Measurements from ENCODE around the gene BTBD19.
"Not testable (repeated sequence)": the region's sequence is repeated elsewhere in the genome, so short reads cannot be mapped to it uniquely, and the experiment has no call there.

Gene BTBD19

DNA sequence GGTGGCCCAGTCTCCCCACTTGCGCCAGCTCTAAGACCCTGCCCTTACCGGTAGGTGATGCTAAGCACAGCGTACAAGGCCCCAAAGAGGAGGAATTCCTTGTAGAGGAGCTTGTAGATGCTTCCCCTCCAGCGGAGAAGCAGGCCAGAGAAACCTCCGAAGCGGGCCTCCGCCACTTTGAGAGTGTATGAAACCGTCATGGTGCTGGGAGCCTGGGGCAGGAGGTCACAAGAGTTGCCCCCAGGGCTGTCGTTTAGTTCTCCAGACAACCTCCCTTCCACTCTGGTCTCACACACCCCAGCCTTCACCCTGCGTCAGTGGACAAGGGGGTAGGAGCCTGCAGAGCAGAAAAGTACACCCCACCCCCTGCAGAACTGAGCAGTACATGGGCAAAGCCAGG, 20.8 kb upstream of the BTBD19 start:
- DNase-seq (ENCODE audit: low read depth), result no peak

DNA sequence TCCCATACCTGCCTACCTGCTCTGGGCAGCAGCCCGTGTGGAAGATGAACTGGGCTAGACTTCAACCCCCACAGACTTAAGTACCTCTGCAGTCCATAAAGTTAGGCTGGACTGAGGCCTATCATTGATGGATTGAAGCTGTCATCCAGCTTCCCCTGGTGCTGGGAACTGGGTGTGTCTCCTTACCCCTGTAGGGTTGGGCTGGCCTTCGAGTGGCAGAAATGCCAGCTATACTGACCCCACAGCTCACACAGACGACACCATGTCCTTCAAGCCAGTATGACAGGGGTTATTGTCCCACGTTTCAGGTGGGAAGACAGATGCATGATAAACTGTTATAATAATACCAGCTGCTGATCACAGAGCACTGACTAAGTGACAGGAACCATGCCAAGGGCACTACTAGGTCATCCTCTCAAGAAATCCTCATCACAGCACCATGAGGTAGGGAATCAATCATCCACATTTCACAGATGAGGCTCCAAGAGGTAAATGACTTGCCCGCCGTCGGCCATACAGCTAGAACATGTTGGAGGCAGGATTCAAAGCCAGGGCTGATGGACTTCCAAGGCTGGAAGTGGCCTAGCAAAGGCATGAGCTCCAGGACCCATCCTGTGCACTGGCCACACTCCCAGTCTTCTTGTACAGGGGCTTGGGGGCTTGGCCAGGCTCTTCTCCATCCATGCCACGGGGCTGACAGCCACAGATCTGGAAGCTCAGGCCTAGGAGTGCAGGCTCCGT, 20.0 kb upstream of the BTBD19 start, which contains the start of gene BEST4:
Gene BEST4, minus strand, starts transcription at position 51 of the 741 bp plus-strand sequence. CDS start 465 bp downstream, outside the sequence.
- no peak for DNase-seq (ENCODE audit: low read depth)

DNA sequence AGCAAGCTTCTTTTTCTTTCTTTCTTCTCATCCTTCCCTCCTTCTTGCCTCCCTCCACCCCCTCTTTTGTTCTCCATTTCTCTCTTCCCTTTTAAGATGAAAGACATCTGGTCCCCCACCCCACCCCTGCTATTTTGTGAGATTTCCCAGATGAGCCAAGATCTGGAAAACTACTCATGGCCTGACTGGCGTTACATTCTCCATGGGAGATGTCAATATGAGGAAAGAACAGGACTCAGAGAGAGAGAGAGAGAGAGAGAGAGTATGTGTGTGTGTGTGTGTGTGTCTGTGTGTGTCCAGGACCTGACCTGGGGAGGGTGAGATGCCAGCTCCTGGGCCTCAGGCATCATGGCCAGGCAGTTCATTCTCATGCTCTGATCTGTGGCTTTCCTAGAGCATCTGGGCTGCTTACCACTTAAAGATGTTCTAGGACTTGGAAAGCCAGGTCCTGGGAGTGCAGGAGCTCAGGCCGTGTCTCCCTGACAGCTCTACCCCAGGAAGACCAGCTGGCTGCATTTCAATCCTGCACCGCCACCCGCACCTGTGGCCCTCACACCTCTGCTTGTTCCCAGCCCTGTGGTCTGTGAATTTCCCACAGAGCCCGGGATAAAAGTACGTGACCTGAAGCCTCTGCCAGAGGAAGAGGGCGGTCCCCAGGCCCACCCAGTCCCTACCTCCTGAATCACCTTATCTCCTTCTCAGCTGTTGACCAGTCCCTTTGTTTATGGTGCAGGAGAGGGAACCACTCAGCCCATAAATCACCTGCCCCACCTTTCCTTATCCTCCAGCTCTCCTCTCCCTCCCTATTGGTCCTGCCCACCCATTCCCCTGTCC, 17.1 kb upstream of the BTBD19 start:
- DNase-seq (ENCODE audit: low read depth), result no peak

DNA sequence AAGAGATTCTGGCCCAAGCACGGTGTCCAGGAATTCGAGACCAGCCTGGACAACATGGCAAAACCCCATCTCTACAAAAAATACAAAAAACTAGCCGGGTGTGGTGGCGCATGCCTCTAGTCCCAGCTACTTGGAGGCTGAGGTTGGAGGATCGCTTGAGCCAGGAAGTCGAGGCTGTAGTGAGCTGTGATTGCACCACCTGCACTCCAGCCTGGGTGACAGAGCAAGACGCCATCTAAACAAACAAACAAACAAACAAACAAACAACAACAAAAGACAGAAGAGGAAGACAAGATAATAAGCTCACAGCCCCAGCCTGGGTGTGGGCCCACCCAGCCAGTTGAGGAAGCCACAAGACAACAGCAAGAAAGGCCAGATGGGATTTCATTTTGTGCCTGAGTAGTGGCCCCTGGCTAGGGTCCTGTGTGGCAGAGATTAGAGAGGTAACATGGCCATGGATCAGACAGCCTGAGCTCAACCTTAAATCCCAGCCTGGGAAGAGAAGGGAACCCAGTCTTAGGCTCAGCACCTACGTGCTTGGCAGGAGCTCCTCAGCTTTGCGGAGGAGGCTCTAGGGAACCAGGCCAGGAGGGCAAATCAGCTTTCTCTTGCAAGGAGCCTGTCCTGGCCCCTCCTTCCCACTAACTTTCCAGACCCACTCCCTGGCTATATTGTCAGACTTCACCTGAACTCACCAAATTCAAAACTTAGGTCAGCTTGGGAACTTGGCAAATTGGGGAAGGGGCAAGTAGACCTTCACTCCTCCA, 15.4 kb upstream of the BTBD19 start:
- DNase-seq (ENCODE audit: low read depth), result no peak

DNA sequence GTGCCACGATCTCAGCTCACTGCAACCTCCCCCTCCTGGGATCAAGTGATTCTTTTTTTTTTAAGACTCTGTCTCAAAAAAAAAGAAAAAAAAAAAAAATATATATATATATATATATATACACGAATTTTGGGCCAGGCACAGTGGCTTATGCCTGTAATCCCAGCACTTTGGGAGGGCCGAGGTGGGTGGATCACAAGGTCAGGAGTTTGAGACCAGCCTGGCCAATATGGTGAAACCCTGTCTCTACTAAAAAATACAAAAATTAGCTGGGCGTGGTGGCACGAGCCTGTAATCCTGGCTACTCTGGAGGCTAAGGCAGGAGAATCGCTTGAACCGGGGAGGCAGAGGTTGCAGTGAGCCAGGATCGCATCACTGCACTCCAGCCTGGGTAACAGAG, 10.4 kb upstream of the BTBD19 start:
- DNase-seq (ENCODE audit: low read depth), result not testable (repeated sequence)

DNA sequence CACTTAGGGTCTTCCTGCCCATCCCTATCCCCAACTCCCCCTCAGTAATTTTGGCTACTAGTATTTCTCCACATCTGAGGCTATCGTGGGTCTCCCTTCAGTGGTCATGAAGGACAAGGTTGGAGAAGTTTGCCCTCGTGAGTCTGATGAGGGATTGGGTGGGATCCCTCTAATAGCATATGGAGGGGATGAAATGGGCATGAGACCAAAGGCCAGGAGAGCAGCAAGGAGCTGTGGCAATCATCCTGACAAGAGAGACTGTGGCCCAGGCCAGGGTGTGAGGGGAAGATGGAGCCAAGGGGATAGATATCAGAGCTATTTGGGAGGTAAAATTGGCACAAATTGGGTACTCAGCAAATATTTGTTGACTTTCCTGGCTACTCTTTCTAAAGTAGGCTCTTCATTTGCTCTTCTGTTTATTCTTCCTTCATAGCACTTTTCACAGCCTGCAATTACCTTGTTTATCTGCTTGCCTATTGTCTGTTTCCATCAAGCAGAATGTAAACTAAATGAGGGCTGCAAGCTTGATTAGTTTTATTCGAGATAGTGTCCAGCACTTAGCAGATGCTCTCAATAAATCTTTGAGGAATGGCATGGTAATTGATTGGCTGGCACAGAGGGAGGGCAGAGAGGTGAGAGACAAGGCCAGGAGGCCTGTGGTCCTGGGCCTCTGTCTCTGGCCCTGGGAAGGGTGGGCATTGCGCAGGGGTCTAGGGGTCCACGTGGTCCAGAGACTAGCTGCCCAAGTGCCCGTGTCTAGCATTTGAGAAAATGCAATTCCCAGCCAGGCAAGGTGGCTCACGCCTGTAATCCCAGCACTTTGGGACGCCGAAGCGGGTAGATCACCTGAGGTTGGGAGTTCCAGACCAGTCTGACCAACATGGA, 9.6 kb upstream of the BTBD19 start:
- no peak for DNase-seq (ENCODE audit: low read depth)

DNA sequence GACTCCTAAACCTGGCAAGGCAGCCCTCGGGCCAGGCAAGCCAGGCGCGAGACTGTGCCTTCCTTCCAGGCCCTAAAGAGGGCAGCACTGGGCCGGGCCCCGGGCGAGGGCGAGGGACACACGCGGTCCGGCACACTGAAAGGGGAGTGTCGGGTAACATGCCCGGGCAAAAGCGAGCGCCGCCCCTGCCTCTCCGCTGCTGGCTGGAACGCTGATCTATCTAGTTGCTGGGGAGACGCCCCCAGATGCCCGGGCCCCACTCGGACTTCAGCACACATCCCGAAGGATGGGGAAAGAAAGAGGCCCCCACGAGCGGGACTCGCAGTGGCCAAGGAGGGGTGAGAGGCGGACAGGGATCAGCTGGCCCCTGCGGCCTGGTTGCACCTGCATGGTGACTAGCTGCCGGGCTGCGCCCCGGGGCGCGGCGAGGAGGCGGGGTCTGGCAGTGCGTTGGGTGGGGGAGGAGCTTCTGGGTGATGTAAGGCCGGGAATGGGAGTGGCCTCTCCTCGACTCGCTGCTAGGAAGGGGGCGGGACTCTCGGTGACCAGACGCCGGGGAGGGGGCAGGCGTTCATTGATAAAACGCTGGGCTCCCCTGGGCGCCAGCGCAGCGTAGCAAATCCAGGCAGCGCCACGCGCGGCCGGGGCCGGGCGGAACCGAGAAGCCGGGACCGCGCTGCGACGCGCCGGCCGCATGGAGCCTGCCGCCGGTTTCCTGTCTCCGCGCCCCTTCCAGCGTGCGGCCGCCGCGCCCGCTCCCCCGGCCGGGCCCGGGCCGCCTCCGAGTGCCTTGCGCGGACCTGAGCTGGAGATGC, 8.3 kb upstream of the BTBD19 start, which contains the start of gene PLK3:
Gene PLK3, plus strand, starts transcription at position 608 of the 815 bp plus-strand sequence. Its CDS starts 87 bp downstream, at position 695.
- DNase-seq (ENCODE audit: low read depth), result peak; percentile 98

DNA sequence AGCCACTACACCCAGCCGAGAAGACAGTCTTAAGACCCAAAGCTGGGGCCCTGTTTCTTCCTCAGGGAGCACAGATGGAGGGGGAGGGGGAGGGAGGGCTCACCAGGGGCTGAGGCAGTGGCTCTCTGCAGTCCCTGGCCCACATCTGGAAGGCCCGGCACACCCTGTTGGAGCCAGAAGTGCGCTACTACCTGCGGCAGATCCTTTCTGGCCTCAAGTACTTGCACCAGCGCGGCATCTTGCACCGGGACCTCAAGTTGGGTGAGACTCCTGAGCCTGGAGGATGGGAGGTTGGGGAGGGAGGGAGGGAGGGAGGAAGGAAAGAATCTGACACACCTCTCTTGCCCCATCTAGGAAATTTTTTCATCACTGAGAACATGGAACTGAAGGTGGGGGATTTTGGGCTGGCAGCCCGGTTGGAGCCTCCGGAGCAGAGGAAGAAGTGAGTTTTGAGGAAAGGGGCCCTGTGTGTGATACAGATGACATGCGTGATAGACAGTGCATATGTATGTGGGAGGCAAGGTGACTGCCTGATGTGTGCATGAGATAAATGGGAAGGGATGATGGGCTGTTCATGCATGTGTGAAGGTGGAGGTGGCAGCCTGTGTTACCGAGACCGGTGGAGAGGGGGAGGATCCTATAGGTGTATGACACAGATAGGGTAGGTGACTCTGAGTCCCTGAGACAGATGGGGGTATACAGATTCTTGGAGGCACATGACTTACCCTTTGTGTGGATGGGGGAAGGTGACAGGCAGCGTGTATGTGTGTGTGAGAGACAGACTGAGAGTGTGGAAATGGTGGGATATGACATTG, 6.6 kb upstream of the BTBD19 start:
- DNase-seq (ENCODE audit: low read depth), result peak; percentile 51

DNA sequence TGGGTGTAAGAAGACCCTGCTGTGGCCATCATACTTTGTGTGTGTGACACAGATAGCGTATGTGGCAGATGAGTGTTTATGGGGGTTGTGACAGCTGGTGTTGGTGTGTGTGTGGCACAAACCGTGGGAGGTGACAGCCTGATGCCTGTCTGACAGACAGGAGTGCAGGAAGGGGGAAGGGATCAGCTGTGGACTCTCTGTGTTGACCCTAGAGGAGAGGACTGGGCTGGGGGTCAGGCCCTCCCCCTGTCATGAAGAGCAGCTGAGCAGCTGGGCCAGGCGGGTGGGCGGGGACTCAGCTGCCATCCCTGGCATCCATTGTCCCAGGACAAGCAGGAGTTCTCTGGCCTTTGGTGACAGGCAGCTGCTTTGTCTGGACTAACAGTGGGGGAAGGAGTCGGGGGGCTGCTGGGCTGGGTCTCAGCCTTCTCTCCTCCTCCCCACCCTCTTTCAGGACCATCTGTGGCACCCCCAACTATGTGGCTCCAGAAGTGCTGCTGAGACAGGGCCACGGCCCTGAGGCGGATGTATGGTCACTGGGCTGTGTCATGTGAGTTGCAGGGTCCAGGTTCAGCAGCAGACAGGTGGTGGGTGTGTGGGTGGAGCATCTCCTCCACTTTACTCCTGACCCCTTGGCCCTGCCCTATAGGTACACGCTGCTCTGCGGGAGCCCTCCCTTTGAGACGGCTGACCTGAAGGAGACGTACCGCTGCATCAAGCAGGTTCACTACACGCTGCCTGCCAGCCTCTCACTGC, 5.8 kb upstream of the BTBD19 start:
- DNase-seq (ENCODE audit: low read depth), result no peak

DNA sequence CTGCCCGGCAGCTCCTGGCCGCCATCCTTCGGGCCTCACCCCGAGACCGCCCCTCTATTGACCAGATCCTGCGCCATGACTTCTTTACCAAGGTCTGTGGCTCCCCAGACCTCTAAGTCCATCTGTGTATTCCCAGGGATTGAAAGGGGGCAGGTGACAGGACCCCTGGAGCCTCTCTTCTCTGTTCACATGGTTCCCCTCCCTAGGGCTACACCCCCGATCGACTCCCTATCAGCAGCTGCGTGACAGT, 5.3 kb upstream of the BTBD19 start:
- DNase-seq (ENCODE audit: low read depth), result no peak

DNA sequence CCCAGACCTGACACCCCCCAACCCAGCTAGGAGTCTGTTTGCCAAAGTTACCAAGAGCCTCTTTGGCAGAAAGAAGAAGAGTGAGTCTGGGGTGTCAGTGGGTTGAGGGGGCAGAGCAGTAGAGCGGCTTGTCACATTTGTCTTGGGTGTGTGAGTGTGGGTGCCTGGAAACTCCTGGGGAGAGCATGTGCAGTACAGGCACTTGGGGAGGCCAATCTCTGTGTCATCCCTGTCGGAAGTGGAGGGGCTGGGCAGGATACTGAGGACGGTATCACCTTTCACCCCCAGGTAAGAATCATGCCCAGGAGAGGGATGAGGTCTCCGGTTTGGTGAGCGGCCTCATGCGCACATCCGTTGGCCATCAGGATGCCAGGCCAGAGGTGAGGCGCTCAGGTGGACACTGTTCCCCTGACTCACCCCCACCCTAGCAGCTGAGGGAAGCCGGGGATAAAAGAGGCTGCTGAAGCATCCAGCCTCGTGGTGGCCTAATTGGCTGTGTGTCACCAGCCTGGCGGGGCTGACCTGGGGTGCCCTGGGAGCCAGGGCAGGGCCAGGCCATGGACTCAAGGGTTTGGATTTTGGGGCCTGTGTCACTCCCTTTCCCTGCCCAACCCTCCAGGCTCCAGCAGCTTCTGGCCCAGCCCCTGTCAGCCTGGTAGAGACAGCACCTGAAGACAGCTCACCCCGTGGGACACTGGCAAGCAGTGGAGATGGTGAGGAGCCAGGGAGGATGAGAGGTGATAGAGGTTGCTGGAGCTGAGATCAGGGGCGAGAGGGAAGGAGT, 4.8 kb upstream of the BTBD19 start:
- no peak for DNase-seq (ENCODE audit: low read depth)

DNA sequence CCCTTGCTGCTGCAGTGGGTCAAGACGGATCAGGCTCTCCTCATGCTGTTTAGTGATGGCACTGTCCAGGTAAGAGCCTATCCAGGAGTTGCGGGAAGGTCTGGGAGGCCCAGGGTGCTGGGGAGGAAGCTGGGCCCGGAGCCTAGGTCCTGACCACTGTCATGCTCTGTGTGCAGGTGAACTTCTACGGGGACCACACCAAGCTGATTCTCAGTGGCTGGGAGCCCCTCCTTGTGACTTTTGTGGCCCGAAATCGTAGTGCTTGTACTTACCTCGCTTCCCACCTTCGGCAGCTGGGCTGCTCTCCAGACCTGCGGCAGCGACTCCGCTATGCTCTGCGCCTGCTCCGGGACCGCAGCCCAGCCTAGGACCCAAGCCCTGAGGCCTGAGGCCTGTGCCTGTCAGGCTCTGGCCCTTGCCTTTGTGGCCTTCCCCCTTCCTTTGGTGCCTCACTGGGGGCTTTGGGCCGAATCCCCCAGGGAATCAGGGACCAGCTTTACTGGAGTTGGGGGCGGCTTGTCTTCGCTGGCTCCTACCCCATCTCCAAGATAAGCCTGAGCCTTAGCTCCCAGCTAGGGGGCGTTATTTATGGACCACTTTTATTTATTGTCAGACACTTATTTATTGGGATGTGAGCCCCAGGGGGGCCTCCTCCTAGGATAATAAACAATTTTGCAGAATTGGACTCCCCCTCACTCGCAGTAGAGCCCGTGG, 2.9 kb upstream of the BTBD19 start:
- no peak for DNase-seq (ENCODE audit: low read depth)

DNA sequence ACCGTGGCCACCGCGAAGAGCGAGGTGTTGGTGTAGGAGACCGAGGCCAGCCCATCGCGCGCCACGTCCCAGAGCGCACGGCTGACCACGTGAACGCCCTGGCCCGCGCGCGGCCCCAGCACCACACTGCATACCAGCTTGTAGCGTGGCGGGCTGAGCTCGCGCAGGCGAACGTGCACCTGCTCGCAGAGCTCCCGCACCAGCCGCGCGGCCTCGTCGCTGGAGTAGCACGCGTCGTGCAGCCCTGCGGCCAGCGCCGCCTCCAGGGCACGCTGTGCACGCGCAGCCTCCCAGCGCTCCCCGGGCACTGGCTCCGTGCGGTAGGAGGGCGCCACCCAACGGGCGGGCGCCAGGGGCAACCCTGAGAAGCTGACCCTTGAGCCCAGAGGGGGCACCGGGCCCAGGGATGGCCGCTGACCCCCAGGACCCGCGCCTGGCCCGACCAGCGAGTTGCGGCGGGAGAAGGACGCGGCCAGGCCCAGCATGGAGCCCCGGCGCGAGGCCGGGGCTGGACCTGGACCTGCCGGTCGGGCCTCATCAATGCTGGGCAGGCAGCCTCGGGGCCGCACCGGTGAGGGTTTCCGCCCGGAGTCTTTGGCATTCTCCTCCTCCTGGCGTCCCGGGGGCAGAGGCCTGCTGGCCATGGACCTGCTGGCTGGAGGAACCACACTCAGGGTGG, 2.2 kb upstream of the BTBD19 start:
- no peak for DNase-seq (ENCODE audit: low read depth)

DNA sequence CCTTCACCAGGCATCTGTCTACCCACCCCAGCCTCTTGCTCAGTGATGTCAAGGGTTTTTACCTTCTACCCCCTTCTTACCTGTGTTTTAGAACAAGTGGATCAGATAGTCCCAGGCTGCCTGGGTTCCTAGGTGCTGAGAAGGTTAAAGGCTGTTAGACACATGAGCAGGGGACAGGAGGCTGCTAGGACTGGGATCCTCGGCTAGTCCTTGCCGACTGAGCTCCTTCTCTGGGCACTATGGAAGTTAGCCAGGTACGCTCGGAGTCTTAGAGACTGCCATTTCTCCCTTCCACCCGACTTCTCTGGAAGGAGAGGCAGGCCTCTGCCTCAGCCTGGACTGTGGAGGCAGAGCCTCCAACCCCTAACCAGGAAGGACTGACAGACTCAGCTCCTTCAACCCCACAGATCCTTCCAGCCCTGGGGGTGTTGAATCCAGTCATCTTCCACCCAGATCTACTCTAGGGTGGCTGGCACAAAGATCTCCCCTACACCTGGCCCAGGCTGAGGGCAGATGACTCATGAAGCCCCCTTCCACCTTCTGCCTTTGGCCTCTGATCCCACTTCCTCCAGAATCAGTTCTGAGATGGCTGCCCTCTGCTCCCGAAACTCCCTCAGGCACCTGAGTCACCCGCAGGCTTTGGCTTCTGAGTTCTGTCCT, 1.5 kb upstream of the BTBD19 start, which contains the start of gene DYNLT4:
Gene DYNLT4, minus strand, starts transcription at position 648 of the 660 bp plus-strand sequence. CDS start 683 bp downstream, outside the sequence.
- DNase-seq (ENCODE audit: low read depth), result no peak

DNA sequence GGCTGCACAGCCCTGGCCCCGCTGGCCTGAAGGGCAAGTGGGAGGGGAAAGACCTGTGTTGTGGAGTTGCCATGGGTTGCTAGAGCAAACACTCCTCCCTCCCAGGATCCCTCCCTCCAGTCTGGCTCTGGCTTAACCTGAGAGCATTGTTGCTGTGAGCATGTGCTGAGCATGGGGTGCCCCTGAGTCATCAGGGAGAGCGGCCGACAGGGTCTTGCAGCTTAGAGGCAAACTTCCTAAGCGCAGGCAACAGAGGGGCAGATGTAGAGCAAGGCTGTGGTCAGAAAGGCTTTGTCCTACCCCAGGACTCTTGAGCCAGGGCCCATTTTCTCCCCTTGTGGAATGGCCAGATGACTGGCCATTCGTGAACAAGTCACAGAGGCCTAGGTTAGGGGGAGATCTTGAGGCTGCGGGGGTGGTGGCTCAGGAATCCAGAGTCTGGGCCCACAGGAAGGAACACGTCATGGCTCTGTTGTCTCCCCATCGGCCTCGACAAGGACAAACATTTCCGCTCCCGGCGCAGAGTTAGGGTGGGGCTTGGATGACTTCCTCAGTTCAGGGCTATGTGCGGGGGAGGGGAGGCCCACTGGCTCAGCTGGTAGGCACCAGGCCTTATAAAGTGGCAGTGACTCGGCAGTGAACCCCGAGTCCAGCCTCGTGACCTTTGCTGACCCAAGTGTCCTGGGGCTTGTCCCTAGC, 810 bp upstream of the BTBD19 start:
- peak; percentile 82 for DNase-seq (ENCODE audit: low read depth)

Data from stimulated activated CD4-positive, alpha-beta T cell treated with anti-CD3 and anti-CD28 coated beads, Interleukin-2, amount 100 ng/mL, for 4 hours (primary cell).